ENCODE results near the gene CNNM4.
A peak's percentile ranks its signal among the peaks of the same experiment; 100 is the strongest.

Gene CNNM4

GRCh38 chr2:96838345-96839292 lies 77.9 kb downstream of the CNNM4 start:
- no peak for DNase-seq

GRCh38 chr2:96839293-96839874 lies 78.7 kb downstream of the CNNM4 start:
- DNase-seq: no peak

GRCh38 chr2:96839875-96840850 lies 79.5 kb downstream of the CNNM4 start:
- no peak for DNase-seq

GRCh38 chr2:96841701-96842495 lies 81.2 kb downstream of the CNNM4 start:
- no peak for DNase-seq

GRCh38 chr2:96842600-96842999 lies 81.9 kb downstream of the CNNM4 start:
- no peak for DNase-seq

GRCh38 chr2:96843538-96844268 lies 83.0 kb downstream of the CNNM4 start, which contains the start of gene ANKRD23:
Gene ANKRD23, minus strand, starts transcription at chr2:96844021. Its CDS starts 29 bp downstream, at chr2:96843992.
- DNase-seq: no peak

- no peak for DNase-seq
Observed at GRCh38 chr2:96844405-96844808, 83.7 kb downstream of the CNNM4 start.

GRCh38 chr2:96846825-96847224 lies 86.1 kb downstream of the CNNM4 start:
- DNase-seq: no peak

- DNase-seq: no peak
Observed at GRCh38 chr2:96847586-96847985, 86.9 kb downstream of the CNNM4 start.

- no peak for DNase-seq
Observed at GRCh38 chr2:96848264-96848663, 87.6 kb downstream of the CNNM4 start.

- no peak for DNase-seq
Observed at GRCh38 chr2:96852667-96853066, 92.0 kb downstream of the CNNM4 start.

GRCh38 chr2:96853321-96853720 lies 92.6 kb downstream of the CNNM4 start:
- no peak for DNase-seq

- no peak for DNase-seq
Observed at GRCh38 chr2:96856776-96857666, 96.3 kb downstream of the CNNM4 start.

GRCh38 chr2:96857667-96858372 lies 97.1 kb downstream of the CNNM4 start, which contains the start of gene ANKRD39:
Gene ANKRD39, minus strand, starts transcription at chr2:96858016. Its CDS starts 29 bp downstream, at chr2:96857987.
- DNase-seq: peak; percentile 96

GRCh38 chr2:96859099-96859649 lies 98.5 kb downstream of the CNNM4 start:
- no peak for DNase-seq

GRCh38 chr2:96859681-96860064 lies 99.0 kb downstream of the CNNM4 start:
- DNase-seq: no peak

GRCh38 chr2:96860065-96861029 lies 99.6 kb downstream of the CNNM4 start:
- no peak for DNase-seq

GRCh38 chr2:96861074-96861473 lies 100.4 kb downstream of the CNNM4 start:
- DNase-seq: no peak

All from NCI-H1436 (cell line).